NCI-H1092 treated with DMSO at 0.1 percent for 48 hours (cell line): ENCODE data around the gene PRDM10.
"Not testable (repeated sequence)": the region's sequence is repeated elsewhere in the genome, so short reads cannot be mapped to it uniquely, and the experiment has no call there.

Source experiments
- DNase-seq: peaks from one replicate; lab custom pipeline; 2025; lab: John Stamatoyannopoulos, UW

PRDM10 gene

DNA sequence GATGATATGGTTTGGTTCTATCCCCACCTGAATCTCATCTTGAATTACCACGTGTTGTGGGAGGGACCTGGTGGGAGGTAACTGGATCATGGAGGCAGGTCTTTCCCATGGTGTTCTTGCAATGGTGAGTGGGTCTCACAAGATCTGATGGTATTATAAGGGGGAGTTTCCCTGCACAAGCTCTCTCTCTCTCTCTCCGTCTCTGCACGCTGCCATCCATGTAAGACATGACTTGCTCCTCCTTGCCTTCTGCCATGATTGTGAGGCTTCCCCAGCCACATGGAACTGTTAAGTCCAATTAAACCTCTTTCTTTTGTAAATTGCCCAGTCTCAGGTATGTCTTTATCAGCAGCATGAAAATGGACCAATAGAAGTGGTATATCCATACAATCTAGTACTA, 13.2 kb upstream of the PRDM10 start:
- not testable (repeated sequence) for DNase-seq

DNA sequence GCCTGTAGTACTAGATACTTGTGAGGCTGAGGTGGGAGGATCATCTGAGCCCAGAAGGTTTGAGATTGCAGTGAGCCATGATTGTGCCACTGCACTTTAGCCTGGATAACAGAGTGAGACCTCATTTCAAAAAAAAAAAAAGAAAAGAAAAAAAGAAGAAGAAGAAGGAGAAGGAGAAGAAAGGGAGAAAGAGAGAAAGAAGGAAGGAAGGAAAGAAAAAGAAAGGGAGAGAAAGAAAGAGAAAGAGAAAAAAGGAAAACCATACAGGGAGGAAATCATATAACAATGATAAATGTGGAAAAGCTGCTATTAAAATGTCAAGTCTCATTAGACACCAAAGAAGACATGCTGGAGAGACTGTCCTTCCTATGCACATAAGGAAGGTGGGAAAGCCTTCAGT, 5.7 kb upstream of the PRDM10 start:
- DNase-seq = no peak

DNA sequence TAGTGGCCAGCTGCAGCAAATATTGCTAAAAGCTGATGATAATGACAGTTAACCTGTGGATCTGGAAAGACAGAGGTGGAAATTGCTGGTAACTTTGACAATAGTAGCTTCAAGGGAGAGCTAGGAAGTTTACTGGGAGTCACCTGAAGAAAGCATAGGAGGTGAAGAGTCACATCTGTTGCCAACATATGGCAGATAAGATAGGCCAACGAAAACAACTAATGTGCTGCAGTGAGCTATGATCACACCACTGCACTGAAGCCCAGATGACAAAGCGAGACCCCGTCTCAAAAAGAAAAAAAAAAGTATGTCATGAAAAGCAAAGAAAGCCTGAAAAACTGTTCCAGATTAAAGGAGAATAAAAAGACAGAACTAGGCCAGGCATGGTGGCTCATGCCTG, 4.3 kb upstream of the PRDM10 start:
- DNase-seq = no peak

DNA sequence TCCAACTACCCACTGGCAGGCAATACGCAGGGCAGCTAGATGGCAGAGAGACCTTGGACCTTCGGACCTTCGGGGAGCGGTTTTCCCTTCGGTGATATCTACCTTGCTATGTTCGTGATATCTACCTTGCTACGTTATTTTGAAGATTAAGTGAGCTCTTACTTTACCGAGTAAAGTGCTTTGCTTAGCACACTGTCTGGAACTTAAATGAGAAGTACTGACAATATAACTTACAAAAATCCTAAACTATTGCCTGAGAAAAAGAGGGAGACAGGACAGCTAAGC, 1.0 kb upstream of the PRDM10 start:
- DNase-seq = no peak

DNA sequence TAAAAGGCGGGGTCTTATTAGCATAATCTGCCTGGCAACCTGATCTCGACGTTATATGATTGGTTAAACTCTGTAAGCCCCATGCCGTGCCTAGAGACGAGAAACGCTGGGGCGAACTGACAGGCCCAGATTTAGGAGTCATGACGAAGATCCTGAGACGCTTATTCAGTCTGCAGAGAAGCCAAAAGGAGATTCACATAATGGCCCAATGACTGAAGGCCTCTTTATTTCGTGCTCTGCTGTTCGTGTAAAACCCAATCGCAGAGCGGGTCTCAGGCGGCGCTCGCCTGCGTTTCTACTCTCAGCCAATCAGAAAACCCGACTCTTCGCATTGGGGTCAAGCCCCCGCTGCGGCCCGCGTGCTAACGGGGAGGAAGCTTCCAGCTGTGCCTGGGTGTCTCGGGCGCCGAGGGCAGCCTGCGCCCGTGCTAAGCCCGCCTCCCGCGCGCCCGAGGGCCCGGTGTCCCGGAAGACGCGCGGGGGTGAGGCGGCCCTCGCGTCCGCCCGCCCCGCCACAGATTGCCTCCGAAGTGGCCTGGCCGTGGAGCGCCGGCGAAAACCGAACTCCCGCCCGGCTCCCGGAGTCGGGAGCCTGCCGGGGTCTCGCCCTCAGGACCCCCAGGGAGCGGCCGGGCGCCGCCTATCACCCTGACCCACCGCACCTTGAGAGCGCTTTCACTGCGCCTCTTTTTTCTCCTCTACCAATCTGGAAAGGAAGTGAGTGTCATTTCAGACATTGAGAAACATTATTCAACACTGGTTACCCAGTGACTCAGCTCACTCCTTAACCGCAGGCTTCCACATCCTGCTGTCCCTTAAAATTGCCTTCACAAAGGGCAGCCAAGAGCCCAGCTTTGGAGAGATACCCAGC, 446 bp upstream of the PRDM10 start:
- DNase-seq = peak; percentile 100

DNA sequence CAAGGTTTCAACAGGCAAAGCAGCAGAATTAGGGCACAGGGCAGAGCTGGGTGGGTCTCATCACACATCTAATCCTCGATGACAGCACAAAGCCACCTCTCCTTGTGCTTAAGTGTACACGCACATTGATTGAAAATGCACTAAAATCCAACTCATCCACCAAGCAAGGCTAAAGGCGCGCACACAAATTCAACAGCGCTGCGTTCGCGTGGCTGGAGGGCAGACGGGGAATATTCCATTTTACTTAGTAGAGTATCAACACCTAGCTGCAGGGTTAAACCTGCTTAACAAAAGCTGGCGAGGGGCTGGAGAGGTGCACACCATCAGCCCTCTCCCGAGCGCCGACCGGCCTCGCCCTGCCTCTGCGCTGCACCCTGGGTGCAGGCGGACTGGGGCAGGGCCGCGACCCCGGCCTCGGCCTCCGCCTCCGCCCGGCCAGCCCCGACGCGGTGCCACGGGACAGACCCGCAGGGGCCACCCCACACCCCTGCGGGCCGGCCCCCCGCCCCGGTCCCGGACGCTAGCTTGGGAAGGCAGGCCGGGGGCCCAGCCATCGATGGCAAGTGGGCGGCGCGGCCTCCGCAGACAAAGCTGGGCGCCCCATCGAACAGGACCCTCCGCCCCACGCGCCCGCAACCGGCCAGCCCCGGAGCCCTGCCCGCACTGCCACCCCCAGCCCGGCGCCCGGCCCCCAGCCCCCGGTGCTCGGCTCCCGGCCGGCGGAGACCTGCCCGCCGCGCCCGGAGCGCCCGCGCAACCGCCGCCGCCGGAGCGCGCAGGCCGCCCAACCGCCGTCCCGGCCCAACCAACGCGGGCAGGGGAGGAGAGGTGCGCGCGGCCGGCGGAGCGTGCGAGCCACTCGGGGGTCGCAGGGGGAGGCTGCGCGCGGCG, 929 bp downstream of the PRDM10 start:
- DNase-seq = peak; percentile 38

DNA sequence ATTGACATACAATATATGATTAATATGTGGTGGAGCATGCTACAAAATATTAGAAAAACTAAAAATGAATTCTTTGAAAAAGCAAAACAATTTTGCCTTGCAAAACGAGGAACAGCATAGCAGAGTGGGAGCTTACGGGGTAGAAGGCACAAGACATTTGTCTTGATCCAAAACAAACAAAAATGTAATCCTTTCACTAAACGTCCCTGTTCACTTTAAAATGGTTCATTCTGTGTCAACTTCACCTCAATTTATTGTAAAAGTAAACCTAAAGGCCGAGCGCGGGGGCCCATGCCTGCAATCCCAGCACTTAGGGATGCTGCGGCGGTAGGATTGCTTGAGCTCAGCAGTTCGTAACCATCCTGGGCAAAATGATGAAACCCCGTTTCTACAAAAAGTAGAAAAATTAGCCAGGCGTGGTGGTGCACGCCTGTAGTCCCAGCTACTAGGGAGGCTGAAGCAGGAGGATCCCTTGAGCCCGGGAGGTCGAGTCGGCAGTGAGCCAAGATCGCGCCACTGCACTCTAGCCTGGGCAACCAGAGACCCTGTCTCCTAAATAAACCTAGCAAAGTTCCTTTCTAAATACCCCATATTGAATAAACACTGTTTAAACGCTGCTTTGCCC, 2.0 kb downstream of the PRDM10 start:
- DNase-seq = no peak

DNA sequence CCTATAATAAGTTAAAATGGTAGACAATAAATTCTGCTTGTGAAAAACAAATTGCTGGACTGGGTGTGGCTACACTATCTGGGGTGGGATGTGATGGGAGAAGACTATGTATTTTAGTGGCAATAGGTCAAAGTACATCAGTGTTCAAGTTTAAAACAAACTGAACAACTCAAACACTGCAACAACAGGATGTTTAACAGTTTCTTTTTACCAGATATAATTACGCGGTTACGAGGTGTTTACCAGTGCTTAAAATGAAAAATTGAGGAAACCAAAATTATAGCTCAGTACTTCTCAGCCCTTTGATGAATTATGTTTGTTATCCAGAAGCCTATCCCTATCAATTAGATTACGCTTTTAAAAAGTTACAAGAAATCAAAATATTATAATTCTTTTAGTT, 3.2 kb downstream of the PRDM10 start:
- DNase-seq = no peak

DNA sequence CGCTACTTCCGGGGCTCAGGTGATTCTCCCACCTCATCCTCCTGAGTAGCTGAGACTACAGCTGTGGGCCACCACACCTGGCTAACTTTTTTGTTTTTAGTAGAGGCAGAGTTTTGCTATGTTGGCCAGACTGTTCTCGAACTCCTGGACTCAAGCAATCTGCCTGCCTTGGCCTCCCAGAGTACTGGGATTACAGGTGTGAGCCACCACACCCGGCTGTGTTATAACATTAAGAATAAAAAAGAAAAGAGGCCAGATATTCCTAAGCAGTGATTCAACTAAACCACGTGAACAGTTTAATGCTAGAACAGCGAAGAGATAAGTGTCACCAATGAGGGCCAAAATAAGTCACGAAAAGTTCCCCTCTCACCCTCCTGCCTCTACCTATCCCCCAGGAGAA, 3.7 kb downstream of the PRDM10 start:
- DNase-seq = no peak

DNA sequence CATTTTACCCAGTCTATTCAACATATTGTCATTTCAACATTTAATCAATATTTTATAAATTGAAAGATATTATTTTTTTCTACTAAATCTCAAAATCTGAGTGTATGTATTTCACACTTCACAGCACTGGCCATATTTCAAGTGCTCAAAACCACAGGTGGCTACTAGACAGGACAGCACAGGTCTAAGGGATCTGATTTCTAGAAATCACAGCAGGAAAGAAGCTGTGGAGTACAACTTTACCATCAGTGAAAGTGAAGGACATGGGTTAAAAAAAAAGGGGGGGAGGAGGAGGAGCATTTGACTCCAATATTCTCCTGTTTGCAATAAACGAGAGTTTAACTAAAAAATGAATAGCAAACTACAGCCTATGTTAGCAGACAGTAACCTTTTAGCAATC, 4.5 kb downstream of the PRDM10 start:
- DNase-seq = no peak

DNA sequence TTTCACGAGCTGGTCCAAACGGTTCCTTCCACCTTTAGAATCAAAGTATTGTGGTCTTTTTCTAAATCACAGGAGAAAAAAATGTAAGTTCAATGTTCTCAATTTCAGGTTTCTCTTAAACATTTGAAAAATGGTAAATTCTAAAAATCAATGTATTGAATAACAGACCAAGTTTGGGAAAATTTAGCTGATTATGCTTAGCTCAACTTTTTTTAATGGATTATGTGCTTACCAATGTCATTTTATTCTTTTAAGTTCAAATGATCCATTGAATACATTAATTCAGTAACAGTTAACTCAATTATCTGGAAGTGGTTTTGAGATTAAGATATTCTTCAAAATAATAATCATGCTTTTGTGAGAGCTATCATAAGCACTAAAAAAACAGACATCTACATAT, 5.1 kb downstream of the PRDM10 start:
- no peak for DNase-seq

DNA sequence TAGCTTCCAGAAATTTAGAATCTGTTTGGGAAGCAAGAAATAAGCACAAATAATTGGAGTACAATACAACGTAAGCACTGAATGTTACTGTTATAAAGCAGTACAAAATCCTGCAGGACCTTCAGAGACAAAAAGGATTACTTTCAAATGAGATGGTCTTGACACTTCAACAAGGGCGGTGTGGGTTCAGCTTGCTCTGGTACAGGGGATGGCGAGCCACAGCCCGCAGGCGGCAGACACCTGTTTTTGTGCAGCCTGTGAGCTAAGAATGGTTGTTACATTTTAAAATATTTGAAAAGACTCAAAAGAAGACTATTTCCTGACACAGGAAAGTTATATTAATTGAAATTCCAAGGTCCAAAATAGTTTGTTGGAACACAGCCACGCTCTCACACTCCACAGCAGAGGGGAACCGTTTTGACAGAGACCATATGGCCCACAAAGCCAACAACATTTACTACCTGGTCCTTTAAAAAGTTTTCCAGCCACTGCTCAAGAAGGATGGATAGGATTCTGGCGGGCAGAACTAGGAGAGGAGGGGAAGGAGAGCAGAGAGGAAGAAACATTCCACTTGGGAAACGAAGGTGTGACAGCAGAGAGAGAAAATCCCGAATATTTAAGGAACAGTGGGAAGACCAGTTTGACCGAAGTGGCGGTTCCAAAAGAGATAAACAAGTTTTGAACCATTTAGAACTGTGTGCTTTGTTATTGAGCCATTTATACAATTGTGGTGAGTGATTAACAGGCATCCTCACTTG, 6.3 kb downstream of the PRDM10 start:
- no peak for DNase-seq

DNA sequence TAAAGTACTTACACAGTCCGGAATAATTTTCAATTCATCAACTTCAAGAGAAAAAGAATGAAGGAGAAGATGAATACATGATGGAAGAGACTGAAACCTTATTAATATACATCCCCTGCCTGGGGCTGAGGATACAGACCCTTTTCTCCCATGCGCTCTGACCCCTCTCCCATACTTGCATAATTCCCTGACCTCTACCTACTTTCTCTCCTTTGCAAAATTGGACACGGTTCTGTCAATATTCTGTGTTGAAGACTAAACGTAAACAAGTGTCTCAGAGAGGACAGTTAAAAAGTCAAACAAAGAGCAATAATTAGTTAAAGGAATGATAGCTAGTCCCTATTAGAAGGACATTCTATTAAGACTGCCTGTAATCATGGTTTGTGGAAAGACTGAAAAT, 7.5 kb downstream of the PRDM10 start:
- DNase-seq = no peak

DNA sequence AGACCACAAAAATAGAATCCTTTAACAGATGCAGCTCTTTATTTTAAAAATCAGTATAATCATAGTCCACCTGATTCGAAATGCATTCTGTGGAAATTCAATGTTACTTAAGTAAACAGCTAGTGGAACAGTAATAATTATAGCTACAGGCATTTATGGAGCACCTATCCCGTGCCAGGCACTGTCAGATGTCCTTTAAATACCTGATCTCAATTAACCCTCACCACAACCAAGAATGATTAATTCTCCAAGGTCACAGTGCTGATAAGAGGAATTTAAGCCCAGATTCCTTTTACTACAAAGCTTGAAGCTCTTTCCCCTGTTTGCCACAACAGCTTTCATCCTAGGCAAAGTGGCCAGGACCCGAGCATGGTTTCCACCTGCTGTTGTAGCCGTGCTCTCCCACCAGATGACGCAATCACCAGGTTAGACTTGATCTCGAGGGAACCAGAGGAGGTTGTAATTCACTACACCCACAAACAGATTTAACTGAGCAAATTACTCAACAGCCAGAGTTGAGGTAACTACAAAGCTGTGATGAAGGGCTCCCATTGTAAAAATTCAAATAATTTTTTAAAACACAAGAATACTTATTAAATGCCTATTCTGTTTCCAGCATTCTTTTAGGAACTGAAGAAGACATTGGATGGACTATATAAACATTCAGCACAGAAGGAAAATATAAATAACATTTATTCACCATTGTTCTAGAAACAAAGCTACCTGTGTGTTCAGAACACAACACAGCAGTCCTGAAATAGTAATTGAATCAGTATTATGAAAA, 10.3 kb downstream of the PRDM10 start:
- peak; percentile 68 for DNase-seq

DNA sequence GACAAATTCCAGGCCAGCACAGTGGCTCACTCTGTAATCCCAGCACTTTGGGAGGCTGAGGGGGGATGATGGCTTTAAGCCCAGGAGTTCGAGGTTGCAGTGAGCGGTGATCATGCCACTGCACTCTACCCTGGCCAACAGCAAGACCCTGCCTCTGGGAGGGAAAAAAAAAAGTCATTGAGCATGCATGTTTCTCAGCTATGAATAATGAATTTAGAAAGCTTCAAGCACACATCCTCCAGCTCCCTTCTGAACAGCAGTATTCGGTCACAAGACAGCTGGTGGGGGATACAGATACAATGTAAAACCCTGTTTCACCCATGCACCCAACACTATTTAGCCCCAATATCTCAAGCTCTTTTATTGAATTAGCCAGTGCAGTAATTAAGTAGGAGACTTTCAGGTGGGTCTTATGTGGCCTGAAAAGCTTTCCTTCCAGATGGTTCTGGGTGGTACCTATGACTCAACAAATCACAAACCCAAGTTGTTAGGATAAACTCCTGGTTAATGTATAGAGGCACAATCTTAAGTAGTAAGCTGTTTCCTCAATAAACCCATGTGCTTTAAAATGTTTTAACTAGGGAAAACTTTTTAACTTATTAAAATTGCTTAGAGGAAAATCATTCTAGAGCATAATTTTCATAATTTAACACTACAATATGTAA, 13.4 kb downstream of the PRDM10 start:
- DNase-seq = no peak

DNA sequence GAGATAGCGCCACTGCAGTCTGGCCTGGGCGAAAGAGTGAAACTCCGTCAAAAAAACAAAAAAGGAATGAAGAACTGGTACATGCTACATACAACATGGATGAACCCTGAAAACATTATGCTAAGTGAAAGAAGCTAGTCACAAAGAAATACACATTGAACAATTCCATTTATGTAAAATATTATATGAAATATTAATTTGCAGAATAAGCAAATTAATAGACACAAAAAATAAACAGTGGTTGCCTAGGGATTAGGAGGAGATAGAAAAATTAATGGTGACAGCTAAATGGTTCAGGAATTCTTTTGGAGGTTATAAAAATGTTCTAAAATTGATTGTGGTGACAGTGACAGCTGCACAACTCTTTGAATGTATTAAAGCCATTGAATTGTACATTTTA, 14.7 kb downstream of the PRDM10 start:
- DNase-seq = no peak

DNA sequence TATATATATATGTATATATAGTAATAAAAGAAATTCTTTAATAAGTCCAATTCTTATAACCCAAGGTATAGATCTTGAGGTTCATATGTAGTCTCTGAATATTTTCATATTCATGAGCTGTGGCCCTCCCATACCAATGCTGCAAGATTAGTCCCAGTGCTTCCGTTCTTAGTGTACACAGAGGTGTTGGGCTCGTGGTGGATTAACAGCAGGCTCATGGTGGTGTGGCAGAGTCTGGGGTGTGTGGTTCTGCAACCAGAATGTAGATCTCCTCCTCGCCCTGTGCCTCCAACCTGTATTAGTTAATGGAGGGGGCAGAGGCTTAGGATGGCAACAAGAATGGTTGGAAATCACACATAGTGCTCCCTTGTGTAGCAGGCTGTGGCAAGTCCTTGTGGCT, 16.8 kb downstream of the PRDM10 start:
- DNase-seq = no peak

DNA sequence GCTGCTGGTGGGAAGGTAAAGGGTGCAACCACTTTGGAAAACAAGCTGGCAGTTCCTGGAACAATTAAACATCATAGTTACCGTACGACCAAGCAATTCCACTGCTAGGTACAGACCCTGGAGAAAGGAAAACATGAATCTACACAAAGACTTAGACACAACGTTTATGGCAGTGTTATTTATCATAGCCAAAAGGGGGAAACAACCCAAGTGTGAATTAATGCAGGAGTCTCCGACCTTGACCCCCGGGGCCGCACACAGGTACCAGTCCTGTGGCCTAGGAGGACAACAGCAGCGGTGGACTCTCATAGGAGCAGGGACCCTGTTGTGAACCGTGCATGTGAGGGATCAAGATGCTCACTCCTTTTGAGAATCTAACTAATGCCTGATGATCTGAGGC, 22.5 kb downstream of the PRDM10 start:
- DNase-seq = no peak

DNA sequence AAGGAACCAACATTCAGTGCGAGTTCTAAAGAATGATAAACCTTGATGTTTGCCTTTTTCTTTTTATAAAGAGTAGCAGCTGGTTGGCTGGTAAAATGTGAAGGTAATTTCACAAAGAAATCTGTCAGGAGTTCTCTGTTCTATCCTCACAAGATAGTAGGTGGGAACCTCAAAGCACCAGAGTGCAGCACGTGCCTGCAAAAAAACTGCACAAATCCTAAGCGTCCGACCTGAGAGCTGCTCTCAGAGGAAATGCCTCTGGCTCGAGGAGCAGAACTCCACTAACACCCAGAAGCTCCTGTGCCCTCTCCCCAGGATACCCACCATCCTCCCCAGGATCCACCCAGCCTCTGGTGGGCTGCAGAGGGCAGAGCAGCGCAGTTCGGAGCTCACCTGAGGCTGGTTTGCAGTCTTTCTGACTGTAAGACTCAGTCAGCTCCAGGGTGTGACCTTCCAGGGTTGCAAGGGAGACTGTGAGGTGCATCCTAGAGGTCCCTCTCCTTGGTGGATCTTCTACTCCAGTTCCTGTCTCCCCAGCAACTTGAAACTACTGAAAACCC, 23.5 kb downstream of the PRDM10 start:
- DNase-seq = no peak

DNA sequence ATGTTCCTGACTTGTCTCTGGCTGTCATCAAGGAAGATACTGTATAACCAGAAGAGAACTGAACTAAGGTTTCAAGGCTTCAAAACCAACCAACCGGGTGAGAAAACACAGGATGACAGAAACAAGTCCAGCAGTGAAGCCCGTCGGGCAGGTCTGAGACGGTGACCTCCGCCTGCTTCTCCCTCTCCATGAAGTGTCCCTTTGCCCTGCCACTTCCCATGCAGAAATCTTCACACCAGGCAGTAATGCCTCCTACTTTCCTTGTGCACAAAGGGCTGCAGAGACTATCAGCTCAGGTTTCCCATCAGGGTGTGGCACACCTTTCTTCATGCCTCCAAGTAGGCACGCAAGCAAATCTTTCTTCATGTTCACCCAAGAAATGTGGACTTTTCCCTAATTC, 24.2 kb downstream of the PRDM10 start:
- DNase-seq = no peak

DNA sequence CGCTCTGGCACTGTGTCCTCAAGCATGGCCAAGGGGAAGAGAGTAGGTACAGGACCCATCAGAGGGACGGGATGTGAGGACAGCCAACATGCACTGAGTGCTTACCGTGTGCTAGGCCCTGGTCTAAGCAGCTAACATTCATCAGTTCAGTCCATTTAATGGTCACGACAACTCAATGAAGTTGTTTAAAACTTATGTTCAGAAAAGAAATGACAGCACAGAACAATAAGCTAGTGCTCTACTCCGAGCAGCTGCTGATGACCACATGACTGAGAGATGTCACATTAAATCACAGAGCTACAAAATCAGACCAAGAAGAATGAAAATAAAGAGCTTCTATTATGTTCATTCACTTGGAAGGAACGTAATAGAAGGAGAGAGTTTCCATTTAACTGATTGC, 26.3 kb downstream of the PRDM10 start:
- DNase-seq = no peak
